ENCODE data around the gene PAFAH1B1.

The PAFAH1B1 gene

GRCh38 chr17:2598166-2598565, 4.7 kb downstream of the PAFAH1B1 start:
- DNase-seq (ENCODE audit: extremely low read depth, insufficient read length), result no peak
- TF ChIP-seq CTCF (IDR thresholded peaks at IDR 0.05; ENCODE audit: insufficient read depth, low read length, poor library complexity, severe bottlenecking), result no peak
- H3K36me3 ChIP-seq (ENCODE audit: control insufficient read depth, insufficient read depth, low read length), result no peaks in the 10 kb centered on the region; the same call in 1 of the 2 replicates
- no peaks in the 10 kb centered on the region for H3K27me3 ChIP-seq (replicated peaks; ENCODE audit: control insufficient read depth, insufficient read depth, low read length)
- H3K4me3 ChIP-seq (replicated peaks; ENCODE audit: low read depth, low read length), result no peak overlapping the region

GRCh38 chr17:2602597-2603017, 9.2 kb downstream of the PAFAH1B1 start:
- Histone ChIP-seq H3K4me3 (replicated peaks; ENCODE audit: low read depth, low read length) (no peak overlapping the region), H3K27me3 (replicated peaks; ENCODE audit: control insufficient read depth, insufficient read depth, low read length) (no peaks in the 10 kb centered on the region), H3K36me3 (ENCODE audit: control insufficient read depth, insufficient read depth, low read length) (no peaks in the 10 kb centered on the region; the same call in none of the 2 replicates)
- no peak for DNase-seq (ENCODE audit: extremely low read depth, insufficient read length)
- no peak for TF ChIP-seq CTCF (IDR thresholded peaks at IDR 0.05; ENCODE audit: insufficient read depth, low read length, poor library complexity, severe bottlenecking)

DNA sequence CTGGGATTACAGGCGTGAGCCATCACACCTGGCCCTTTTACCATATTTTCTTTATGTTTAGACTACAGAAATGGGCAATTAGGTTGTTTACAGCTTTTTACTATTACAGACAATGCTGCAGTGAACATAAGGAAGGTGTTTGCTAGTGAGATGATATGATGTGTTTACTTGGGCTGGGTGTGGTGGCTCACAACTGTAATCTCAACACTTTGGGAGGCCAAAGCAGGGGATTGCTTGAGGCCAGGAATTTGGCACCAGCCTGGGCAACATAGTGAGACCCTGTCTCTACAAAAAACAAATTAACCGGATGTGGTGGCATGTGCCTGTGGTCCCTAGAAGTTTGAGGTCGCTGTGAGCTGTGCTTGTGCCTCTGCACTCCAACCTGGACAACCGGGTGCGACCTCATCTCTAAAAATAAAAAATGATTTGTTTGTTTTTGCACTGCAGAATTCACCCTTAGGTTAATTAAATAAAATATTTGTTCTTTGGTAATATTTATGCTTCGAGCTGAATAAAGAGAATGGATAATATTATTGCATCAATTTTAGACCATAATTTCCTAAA, 15.0 kb downstream of the PAFAH1B1 start:
- TF ChIP-seq CTCF (IDR thresholded peaks at IDR 0.05; ENCODE audit: insufficient read depth, low read length, poor library complexity, severe bottlenecking), result no peak
- H3K4me3 ChIP-seq (replicated peaks; ENCODE audit: low read depth, low read length), result no peak overlapping the region
- H3K27me3 ChIP-seq (replicated peaks; ENCODE audit: control insufficient read depth, insufficient read depth, low read length), result no peaks in the 10 kb centered on the region
- no peak for DNase-seq (ENCODE audit: extremely low read depth, insufficient read length)
- H3K36me3 ChIP-seq (ENCODE audit: control insufficient read depth, insufficient read depth, low read length), result no peaks in the 10 kb centered on the region; the same call in none of the 2 replicates

GRCh38 chr17:2609091-2609490, 15.6 kb downstream of the PAFAH1B1 start:
- H3K27me3 ChIP-seq (replicated peaks; ENCODE audit: control insufficient read depth, insufficient read depth, low read length), result no peaks in the 10 kb centered on the region
- H3K4me3 ChIP-seq (replicated peaks; ENCODE audit: low read depth, low read length), result no peak overlapping the region
- H3K36me3 ChIP-seq (ENCODE audit: control insufficient read depth, insufficient read depth, low read length), result peaks cover 1% of the 10 kb centered on the region
- no peak for DNase-seq (ENCODE audit: extremely low read depth, insufficient read length)
- no peak for TF ChIP-seq CTCF (IDR thresholded peaks at IDR 0.05; ENCODE audit: insufficient read depth, low read length, poor library complexity, severe bottlenecking)

GRCh38 chr17:2610195-2611175, 17.0 kb downstream of the PAFAH1B1 start:
- TF ChIP-seq CTCF (IDR thresholded peaks at IDR 0.05; ENCODE audit: insufficient read depth, low read length, poor library complexity, severe bottlenecking), result no peak
- Histone ChIP-seq H3K36me3 (ENCODE audit: control insufficient read depth, insufficient read depth, low read length) (peaks cover 2% of the 10 kb centered on the region; the same call in 1 of the 2 replicates), H3K27me3 (replicated peaks; ENCODE audit: control insufficient read depth, insufficient read depth, low read length) (no peaks in the 10 kb centered on the region), H3K4me3 (replicated peaks; ENCODE audit: low read depth, low read length) (no peak overlapping the region)
- no peak for DNase-seq (ENCODE audit: extremely low read depth, insufficient read length)
